IMR-90 (cell line): ENCODE results near the gene TAPT1.

Source experiments
- CEBPB ChIP-seq: IDR thresholded peaks from 2 replicates; pipeline ENCODE4 v1.6.1; 2012; ENCODE audit warnings: low read depth, low read length, improper control_type of control experiment
- CTCF ChIP-seq: conservative IDR thresholded peaks from 2 replicates; pipeline ENCODE4 v1.5.1; 2012; ENCODE audit warnings: mild to moderate bottlenecking, low read depth, low read length, improper control_type of control experiment
- SMC3 ChIP-seq: fragments of 150-350 bp; IDR thresholded peaks from 2 replicates; pipeline ENCODE4 v1.6.1; 2016; ENCODE audit warnings: low read depth, mild to moderate bottlenecking, antibody characterized with exemption, low read length, moderate library complexity
- USF2 ChIP-seq: fragments of 150-350 bp; IDR thresholded peaks from 2 replicates; pipeline ENCODE4 v1.6.1; 2017; ENCODE audit warnings: mild to moderate bottlenecking, antibody characterized with exemption, low read length, low read depth

- no peak for TF ChIP-seq CTCF
- no peak for TF ChIP-seq USF2
- TF ChIP-seq CEBPB: no peak
- TF ChIP-seq SMC3: no peak
Measured at GRCh38 chr4:16202598-16202997, 23.7 kb downstream of the TAPT1 start.
